DOHH2 (cell line): Measurements from ENCODE around the gene ERBB2.

ENCODE experiments used
- H3F3A ChIP-seq: fragments of 200-600 bp; sonication (generic), shearing (Covaris generic); 2 replicates; pipeline ENCODE4 v1.6.0; 2016; ENCODE audit warnings: antibody characterized with exemption, mild to moderate bottlenecking; ENCODE audit not compliant: control insufficient read depth, insufficient read depth
- H3K27ac ChIP-seq: fragments of 200-600 bp; sonication (generic); 2 replicates; pipeline ENCODE4 v1.5.1; 2014; ENCODE audit warnings: low read depth, mild to moderate bottlenecking, low read length, moderate library complexity
- H3K27me3 ChIP-seq: fragments of 200-600 bp; sonication (generic); 2 replicates; pipeline ENCODE4 v1.6.1; 2014; ENCODE audit warnings: mild to moderate bottlenecking, low read length, mixed read lengths; ENCODE audit not compliant: control insufficient read depth
- H3K36me3 ChIP-seq: fragments of 200-600 bp; sonication (generic); 2 replicates; pipeline ENCODE4 v1.6.1; 2014; ENCODE audit warnings: mild to moderate bottlenecking, low read length, moderate library complexity, mixed read lengths; ENCODE audit not compliant: control insufficient read depth
- H3K4me1 ChIP-seq: fragments of 200-600 bp; sonication (generic); 2 replicates; pipeline ENCODE4 v1.6.1; 2014; ENCODE audit warnings: mild to moderate bottlenecking, low read length, mixed read lengths; ENCODE audit not compliant: control insufficient read depth
- H3K4me2 ChIP-seq: fragments of 200-600 bp; sonication (generic); 2 replicates; pipeline ENCODE4 v1.6.0; 2014; ENCODE audit warnings: mild to moderate bottlenecking, low read length, moderate library complexity
- H3K4me3 ChIP-seq: fragments of 200-600 bp; sonication (generic); 2 replicates; pipeline ENCODE4 v1.5.1; 2014; ENCODE audit warnings: mild to moderate bottlenecking, low read length, mixed read lengths
- H3K79me2 ChIP-seq: fragments of 200-600 bp; sonication (generic); 2 replicates; pipeline ENCODE4 v1.6.1; 2014; ENCODE audit warnings: mild to moderate bottlenecking, low read length, mixed read lengths; ENCODE audit not compliant: control insufficient read depth
- H3K9me2 ChIP-seq: fragments of 200-600 bp; sonication (generic); replicated peaks from 2 replicates; pipeline ENCODE4 v1.6.1; 2014; ENCODE audit warnings: mild to moderate bottlenecking, low read length, mixed read lengths; ENCODE audit not compliant: control insufficient read depth
- H3K9me3 ChIP-seq: fragments of 200-600 bp; sonication (generic); 2 replicates; pipeline ENCODE4 v1.6.1; 2014; ENCODE audit warnings: antibody characterized with exemption, low read length, mixed read lengths; ENCODE audit not compliant: control insufficient read depth, insufficient read depth
- H4K20me1 ChIP-seq: fragments of 200-600 bp; sonication (generic); 2 replicates; pipeline ENCODE4 v1.6.0; 2014; ENCODE audit warnings: low read depth, mild to moderate bottlenecking, antibody characterized with exemption, low read length, moderate library complexity; ENCODE audit not compliant: control insufficient read depth, insufficient read depth
- CTCF ChIP-seq: fragments of 200-600 bp; sonication (generic); IDR thresholded peaks from one replicate; pipeline ENCODE4 v1.5.1; 2014; ENCODE audit warnings: antibody characterized with exemption, mild to moderate bottlenecking, low read depth, low read length; ENCODE audit not compliant: poor library complexity, severe bottlenecking
- EZH2phosphoT487 ChIP-seq: fragments of 200-600 bp; sonication (generic); IDR thresholded peaks from 2 replicates; pipeline ENCODE4 v1.6.1; 2017; ENCODE audit warnings: borderline replicate concordance, mild to moderate bottlenecking, antibody characterized with exemption, low read length, moderate library complexity, mixed read lengths

The ERBB2 gene

DNA sequence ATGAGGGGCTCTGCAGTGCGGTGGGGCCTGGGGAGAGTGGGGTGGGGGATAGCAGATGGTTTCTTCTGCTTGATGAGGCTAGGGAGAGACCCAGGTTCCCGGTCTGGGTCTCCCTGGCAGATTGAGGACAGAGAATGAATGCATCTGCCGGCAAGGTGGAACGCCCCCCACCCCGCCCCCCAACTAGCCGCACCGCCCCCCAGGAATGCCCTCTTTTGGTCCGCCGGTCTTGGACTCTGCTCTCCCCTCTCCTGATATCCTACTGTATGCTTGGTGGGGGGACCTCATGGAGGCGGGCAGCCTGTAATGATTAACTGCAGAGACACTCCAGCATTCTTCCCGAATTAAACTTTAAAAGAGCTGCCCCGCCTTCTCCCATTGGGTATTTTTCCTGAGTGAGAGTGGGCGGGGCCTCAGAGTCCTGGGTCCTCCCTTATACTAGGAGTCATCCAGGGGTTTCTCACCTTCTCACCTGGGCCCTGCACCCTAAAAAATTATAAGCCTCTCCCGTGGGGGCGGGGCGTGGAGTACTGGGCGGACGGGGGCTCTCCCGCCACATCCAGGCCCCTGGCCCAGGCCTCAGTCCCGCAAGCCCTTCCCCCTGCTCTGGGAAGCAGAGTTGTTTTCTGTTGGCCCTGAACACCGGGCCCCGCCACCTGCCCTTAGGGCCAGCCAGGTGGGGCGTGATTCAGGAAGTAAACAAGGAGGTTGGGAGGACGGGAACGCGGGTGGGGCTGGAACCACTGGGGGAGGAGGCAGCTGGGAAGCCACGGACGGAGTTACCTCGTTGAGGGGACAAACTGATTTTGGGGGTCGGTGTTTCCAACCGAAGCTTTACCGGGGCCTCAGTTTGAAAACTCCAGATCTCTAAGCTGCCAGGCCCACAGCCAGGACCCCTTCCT is 39.4 kb downstream of the ERBB2 start:
- no peak overlapping the region for H3K27ac ChIP-seq
- H3K4me2 ChIP-seq: peak overlapping the region; percentile 57

DNA sequence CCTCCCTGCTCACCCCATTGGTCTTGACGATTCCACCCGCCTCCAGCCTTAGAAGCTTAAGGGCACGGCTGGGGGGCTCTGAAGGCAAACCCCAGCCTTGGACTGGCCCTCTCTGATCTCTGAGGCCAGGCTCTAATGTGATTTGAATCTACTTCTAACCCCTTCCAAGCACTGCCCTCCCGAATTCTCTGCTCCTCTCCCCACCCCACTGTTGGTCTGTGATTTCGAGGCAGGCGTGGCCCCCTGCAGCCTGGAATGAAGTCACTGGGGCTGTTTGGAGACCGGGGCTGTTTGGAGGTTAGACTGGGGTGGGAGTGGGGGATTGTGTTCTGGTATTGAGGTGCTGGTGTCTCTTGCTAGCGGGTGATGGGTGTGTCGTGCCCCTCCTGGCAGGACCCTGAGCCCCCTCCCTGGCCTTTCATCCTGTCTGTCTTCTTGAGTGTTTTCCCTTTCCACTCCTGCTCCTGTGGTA is 40.1 kb downstream of the ERBB2 start:
- no peaks in the 10 kb centered on the region for H3F3A ChIP-seq
- no peaks in the 10 kb centered on the region for H3K79me2 ChIP-seq
- H3K4me1 ChIP-seq: peaks cover 40% of the 10 kb centered on the region
- H3K9me2 ChIP-seq: no peaks in the 10 kb centered on the region
- H3K4me3 ChIP-seq: peak overlapping the region; percentile 45
- TF ChIP-seq CTCF (no peak), EZH2phosphoT487 (no peak)
- H3K9me3 ChIP-seq: no peaks in the 10 kb centered on the region
- peak overlapping the region; percentile 57 for H3K4me2 ChIP-seq
- peaks cover 7% of the 10 kb centered on the region for H3K27me3 ChIP-seq
- no peaks in the 10 kb centered on the region for H3K36me3 ChIP-seq
- H4K20me1 ChIP-seq: no peaks in the 10 kb centered on the region
- no peak overlapping the region for H3K27ac ChIP-seq

More for the DNA sequence above, 39.4 kb downstream of the ERBB2 start:
- no peaks in the 10 kb centered on the region for H3F3A ChIP-seq
- no peaks in the 10 kb centered on the region for H3K36me3 ChIP-seq
- H4K20me1 ChIP-seq: no peaks in the 10 kb centered on the region
- no peaks in the 10 kb centered on the region for H3K9me3 ChIP-seq
- H3K4me1 ChIP-seq: peaks cover 40% of the 10 kb centered on the region
- H3K4me3 ChIP-seq: peak overlapping the region; percentile 45
- H3K27me3 ChIP-seq: peaks cover 7% of the 10 kb centered on the region
- TF ChIP-seq CTCF (no peak), EZH2phosphoT487 (no peak)
- H3K9me2 ChIP-seq: no peaks in the 10 kb centered on the region
- H3K79me2 ChIP-seq: no peaks in the 10 kb centered on the region

- peak overlapping the region; percentile 45; the same call in 1 of the 2 replicates for H3K4me3 ChIP-seq
- H3K9me3 ChIP-seq: no peaks in the 10 kb centered on the region
- peak overlapping the region; percentile 57 for H3K4me2 ChIP-seq
- no peak overlapping the region for H3K27ac ChIP-seq
- H3K79me2 ChIP-seq: no peaks in the 10 kb centered on the region
- TF ChIP-seq CTCF: no peak
- no peak for TF ChIP-seq EZH2phosphoT487
- no peaks in the 10 kb centered on the region for H3K9me2 ChIP-seq
- H4K20me1 ChIP-seq: no peaks in the 10 kb centered on the region
- peaks cover 7% of the 10 kb centered on the region for H3K27me3 ChIP-seq
- no peaks in the 10 kb centered on the region for H3F3A ChIP-seq
- H3K4me1 ChIP-seq: peaks cover 40% of the 10 kb centered on the region
- H3K36me3 ChIP-seq: no peaks in the 10 kb centered on the region
Observed at GRCh38 chr17:39740357-39741111, 40.7 kb downstream of the ERBB2 start.
